Right cardiac atrium (tissue), 5 donors: ENCODE measurements around the gene TENM3. TPM values are rescaled to one million over a fixed set of nuclear protein-coding genes. Genes with fewer than 3 reads are reported as not detected.

Source experiments
- ATAC-seq, 2 donors: fragments of 200-7000 bp; cut with Tn5 transposase; one replicate each; pipeline versions ENCODE4 v1.8.0 to v1.9.1; 2020; ENCODE audit warnings: moderate library complexity in 2 of 2, mild to moderate bottlenecking in 1 of 2
- DNase-seq, 3 donors: peaks; one replicate each; pipeline ENCODE4 v3.0.0-alpha.2; 2020
- H3K27ac ChIP-seq: one replicate; pipeline ENCODE4 v1.5.1; 2013; ENCODE audit warnings: mild to moderate bottlenecking, low read length, control low read depth, moderate library complexity
- H3K27me3 ChIP-seq: one replicate; pipeline ENCODE4 v1.6.1; 2013; ENCODE audit not compliant: control insufficient read depth, insufficient read depth
- H3K4me1 ChIP-seq: one replicate; pipeline ENCODE4 v1.6.1; 2013; ENCODE audit warnings: low read length; ENCODE audit not compliant: control insufficient read depth, insufficient read depth
- H3K4me3 ChIP-seq: one replicate; pipeline ENCODE4 v1.5.1; 2013; ENCODE audit warnings: low read length, control low read depth
- H3K9me3 ChIP-seq: one replicate; pipeline ENCODE4 v1.6.1; 2013; ENCODE audit warnings: low read length; ENCODE audit not compliant: control insufficient read depth
- WGBS: extraction: QIAGEN DNeasy Blood & Tissue Kit; methylation state at CpG from one replicate; pipeline ENCODE4 v1.1.7; 2013; 5-methylcytosine and 5-hydroxymethylcytosine counted together
- intact Hi-C, 4 donors: fragments of 100-400 bp; cut with DNase I; formaldehyde crosslinking; loops; one replicate each; pipeline versions ENCODE4 v1.11.0 to v1.14.0; 2022 to 2023
- polyA plus RNA-seq: library from polyadenylated mRNA; stranded (reverse); fragments of 200-250 nt; gene quantifications from one replicate; pipeline ENCODE4 v1.2.3, GENCODE V29; 2013
- total RNA-seq, 4 donors: library from RNA; stranded (reverse); fragmentation: NEBNext Ultra II Directional; extraction: Animal tissue kit (Norgen Biotek cat#: 25700); gene quantifications; one replicate each; pipeline ENCODE4 v1.2.1, GENCODE V29; 2021
- donor health status: healthy with polysubstance abuse.
- donor health status: DM: no; HTN: yes; CAD: no.
- donor health status: DM: no; HTN: no; CAD: no.
- donor health status: DM: no; HTN: yes; CAD: no; lungs with severe emphysema.
- donor health status: DM: yes; HTN: yes; CAD: no.

TENM3 gene
- total and polyA plus RNA-seq, 5 donors = 0.88 to 9.5 (median 5.0) TPM

DNA sequence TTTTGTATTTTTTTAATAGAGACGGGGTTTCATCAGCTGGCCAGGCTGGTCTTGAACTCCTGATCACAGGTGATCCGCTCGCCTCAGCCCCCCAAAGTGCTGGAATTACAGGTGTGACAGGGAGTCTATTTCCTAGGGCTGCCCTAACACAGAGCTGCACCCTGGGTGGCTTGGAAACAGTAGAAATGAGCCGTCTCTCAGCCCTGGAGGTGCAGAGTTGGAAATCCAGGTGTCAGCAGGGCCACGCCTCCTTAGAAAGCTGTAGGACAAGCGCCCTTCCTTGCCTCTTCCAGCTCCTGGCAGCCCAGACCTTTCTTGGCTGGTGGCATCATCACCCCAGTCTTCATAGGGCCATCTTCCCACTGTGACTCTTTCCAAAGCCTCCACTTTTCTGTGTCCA, 602.4 kb downstream of the TENM3 start:
- no peaks in the 10 kb centered on the region for H3K27me3 ChIP-seq
- ATAC-seq (no peak), DNase-seq (no peak)
- H3K4me1 ChIP-seq = no peaks in the 10 kb centered on the region
- H3K9me3 ChIP-seq = no peaks in the 10 kb centered on the region
- no peak overlapping the region for H3K27ac ChIP-seq
- intact Hi-C loops = no loop called here
- WGBS = 92% methylated on average over 6 of the region's 6 CpGs
- H3K4me3 ChIP-seq = no peak overlapping the region

DNA sequence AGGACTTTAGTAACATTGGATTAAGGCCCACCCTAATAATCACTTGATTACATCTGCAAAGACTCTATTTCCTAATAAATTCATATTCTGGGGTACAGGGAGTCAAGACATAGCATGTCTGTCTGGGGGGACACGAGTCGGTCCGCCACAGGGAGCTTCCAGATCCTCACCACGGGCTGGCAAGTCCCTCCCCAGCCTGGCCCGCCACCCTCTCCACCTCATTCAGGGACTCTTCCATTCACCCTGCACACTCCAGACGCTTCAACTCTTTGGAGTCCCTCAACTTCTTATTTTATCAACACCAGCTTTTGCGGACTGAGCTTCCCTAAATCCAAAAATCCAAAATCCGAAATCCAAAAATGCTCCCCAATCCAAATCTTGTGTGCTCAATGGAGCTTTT, 602.8 kb downstream of the TENM3 start:
- DNase-seq (no peak), ATAC-seq (no peak)
- WGBS = 87% methylated on average over 8 of the region's 8 CpGs
- no peaks in the 10 kb centered on the region for H3K27me3 ChIP-seq
- H3K4me1 ChIP-seq = no peaks in the 10 kb centered on the region
- intact Hi-C loops = no loop called here
- H3K4me3 ChIP-seq = no peak overlapping the region
- H3K9me3 ChIP-seq = no peaks in the 10 kb centered on the region
- H3K27ac ChIP-seq = no peak overlapping the region

DNA sequence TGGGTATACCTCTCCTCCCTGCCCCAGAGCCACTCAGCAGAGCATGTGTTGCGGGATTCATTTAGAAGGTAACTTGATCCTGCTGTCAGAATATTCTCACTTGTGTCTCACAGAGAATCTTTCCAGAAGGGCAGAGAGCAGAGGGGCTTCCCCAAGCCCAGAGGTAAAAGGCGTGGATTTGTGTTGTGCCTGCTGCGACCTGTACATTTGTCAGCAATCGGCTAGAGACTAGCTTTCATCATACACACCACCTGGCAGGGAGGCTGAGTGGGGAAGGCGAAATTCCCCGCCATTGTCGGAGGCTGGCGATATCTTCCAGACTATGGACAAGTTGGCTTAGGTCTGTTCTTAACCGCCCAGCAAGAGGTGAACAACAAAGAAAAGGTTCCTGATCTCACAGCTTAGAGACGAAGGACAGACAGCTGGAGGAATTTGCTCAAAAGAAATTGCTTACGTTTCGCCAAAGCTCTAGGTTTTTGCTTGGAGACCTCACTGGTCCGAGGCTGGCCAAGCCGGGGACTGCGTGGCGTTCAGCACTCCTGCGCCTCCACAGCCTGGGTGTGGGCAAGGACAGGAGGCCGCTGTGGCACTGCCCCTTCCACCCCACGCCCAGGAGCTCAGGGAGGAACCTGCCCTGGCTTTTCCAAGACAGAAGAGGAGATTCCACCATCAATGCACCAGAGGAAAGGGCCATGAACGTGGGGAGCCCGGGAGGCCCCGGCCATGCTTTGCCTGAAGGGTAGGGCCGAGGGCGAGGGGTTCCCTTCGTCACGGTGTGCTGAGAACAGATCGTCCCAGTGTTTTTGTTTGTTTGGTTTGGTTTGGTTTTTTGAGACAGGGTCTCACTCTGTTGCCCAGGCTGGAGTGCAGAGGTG, 604.6 kb downstream of the TENM3 start:
- H3K27me3 ChIP-seq = no peaks in the 10 kb centered on the region
- no peaks in the 10 kb centered on the region for H3K9me3 ChIP-seq
- ATAC-seq (no peak), DNase-seq (no peak)
- H3K4me1 ChIP-seq = no peaks in the 10 kb centered on the region
- 90% methylated on average over 27 of the region's 27 CpGs for WGBS
- no peak overlapping the region for H3K4me3 ChIP-seq
- no peak overlapping the region for H3K27ac ChIP-seq
- intact Hi-C loops = no loop called here

DNA sequence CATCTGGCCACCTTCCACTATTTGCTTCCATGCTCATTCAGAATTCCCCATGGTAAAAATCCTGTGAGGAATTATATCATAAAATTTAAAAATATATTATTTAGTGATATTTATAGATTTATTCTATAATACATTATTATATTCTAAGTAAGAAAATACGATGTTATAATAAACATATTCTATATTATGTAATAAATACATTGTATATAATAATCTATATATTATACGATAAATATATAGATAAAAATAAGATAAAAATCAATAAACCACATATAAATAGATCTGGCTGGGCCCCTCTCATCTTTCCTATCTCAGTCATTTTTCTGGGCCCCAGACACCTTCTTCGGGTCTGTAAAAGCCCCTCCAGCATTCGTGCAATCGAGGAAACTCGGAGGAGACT, 605.5 kb downstream of the TENM3 start:
- DNase-seq (no peak), ATAC-seq (no peak)
- Histone ChIP-seq H3K27me3 (no peaks in the 10 kb centered on the region), H3K27ac (no peak overlapping the region), H3K4me1 (no peaks in the 10 kb centered on the region), H3K9me3 (no peaks in the 10 kb centered on the region), H3K4me3 (no peak overlapping the region)
- intact Hi-C loops = no loop called here
- WGBS = 91% methylated on average over 6 of the region's 6 CpGs
